Neural cell (in vitro differentiated cells): Measurements from ENCODE around the gene KRTAP5-6. TPM values are rescaled to one million over a fixed set of nuclear protein-coding genes. Genes with fewer than 3 reads are reported as not detected.

Experiments
- H2AFZ ChIP-seq: fragments of 200-600, 300-800 bp; sonication (generic), shearing (Covaris generic); 2 replicates; pipeline ENCODE4 v1.6.0; 2014; ENCODE audit warnings: low read depth, mild to moderate bottlenecking, antibody characterized with exemption, low read length, moderate library complexity
- H3F3A ChIP-seq: fragments of 200-600 bp; shearing (Covaris generic); 2 replicates; pipeline ENCODE4 v1.6.1; 2016; ENCODE audit warnings: mild to moderate bottlenecking, moderate library complexity, mixed read lengths, antibody characterized with exemption, low read length; ENCODE audit not compliant: insufficient read depth, poor library complexity, severe bottlenecking
- H3K27ac ChIP-seq: fragments of 200-600, 300-800 bp; sonication (generic), shearing (Covaris generic); 2 replicates; pipeline ENCODE4 v1.5.1; 2014; ENCODE audit warnings: mild to moderate bottlenecking, low read length, moderate library complexity
- H3K27me3 ChIP-seq: fragments of 300-800, 200-600 bp; sonication (generic), shearing (Covaris generic); 2 replicates; pipeline ENCODE4 v1.6.0; 2014; ENCODE audit warnings: mild to moderate bottlenecking, low read depth, low read length, moderate library complexity; ENCODE audit not compliant: insufficient read depth
- H3K36me3 ChIP-seq: fragments of 300-800, 200-600 bp; sonication (generic), shearing (Covaris generic); 2 replicates; pipeline ENCODE4 v1.5.1; 2014; ENCODE audit warnings: mild to moderate bottlenecking, antibody characterized with exemption, low read length, moderate library complexity; ENCODE audit not compliant: insufficient read depth
- H3K4me2 ChIP-seq: fragments of 300-800, 200-600 bp; sonication (generic), shearing (Covaris generic); 2 replicates; pipeline ENCODE4 v1.6.0; 2014; ENCODE audit warnings: mild to moderate bottlenecking, low read length
- H3K4me3 ChIP-seq: fragments of 300-800, 200-600 bp; sonication (generic), shearing (Covaris generic); 2 replicates; pipeline ENCODE4 v1.5.1; 2014; ENCODE audit warnings: mild to moderate bottlenecking, low read length, moderate library complexity
- H3K79me2 ChIP-seq: fragments of 200-600 bp; shearing (Covaris generic); replicated peaks from 2 replicates; pipeline ENCODE4 v1.6.0; 2014; ENCODE audit warnings: mild to moderate bottlenecking, low read length, moderate library complexity; ENCODE audit not compliant: insufficient read depth
- H3K9ac ChIP-seq: fragments of 300-800, 200-600 bp; sonication (generic), shearing (Covaris generic); 2 replicates; pipeline ENCODE4 v1.6.1; 2016; ENCODE audit warnings: mild to moderate bottlenecking, low read length, mixed read lengths
- H3K9me2 ChIP-seq: fragments of 200-600 bp; shearing (Covaris generic); 2 replicates; pipeline ENCODE4 v1.6.1; 2016; ENCODE audit warnings: mild to moderate bottlenecking, low read length, mixed read lengths; ENCODE audit not compliant: insufficient read depth
- H3K9me3 ChIP-seq: fragments of 200-600, 300-800 bp; sonication (generic), shearing (Covaris generic); 2 replicates; pipeline ENCODE4 v1.6.1; 2016; ENCODE audit warnings: mild to moderate bottlenecking, mixed run types, low read length, moderate library complexity, mixed read lengths
- H4K20me1 ChIP-seq: fragments of 200-600 bp; shearing (Covaris generic); 2 replicates; pipeline ENCODE4 v1.6.1; 2016; ENCODE audit warnings: mild to moderate bottlenecking, mixed run types; ENCODE audit not compliant: insufficient read depth
- EP300 ChIP-seq: fragments of 450-650 bp; conservative IDR thresholded peaks from 2 replicates; pipeline ENCODE4 v1.6.1; 2014; ENCODE audit warnings: antibody characterized with exemption, mild to moderate bottlenecking, moderate library complexity; ENCODE audit not compliant: poor library complexity, severe bottlenecking
- EZH2 ChIP-seq: fragments of 200-600, 300-800 bp; shearing (Covaris generic), sonication (generic); IDR thresholded peaks from 2 replicates; pipeline ENCODE4 v1.6.1; 2014; ENCODE audit warnings: antibody characterized with exemption, low read length, borderline replicate concordance, mild to moderate bottlenecking; ENCODE audit not compliant: insufficient read depth, poor library complexity, severe bottlenecking
- MXI1 ChIP-seq: fragments of 450-650 bp; conservative IDR thresholded peaks from 2 replicates; pipeline ENCODE4 v1.6.1; 2014; ENCODE audit warnings: antibody characterized with exemption, mild to moderate bottlenecking; ENCODE audit not compliant: poor library complexity, severe bottlenecking
- RAD21 ChIP-seq: fragments of 450-650 bp; conservative IDR thresholded peaks from 2 replicates; pipeline ENCODE4 v1.6.1; 2014; ENCODE audit warnings: antibody characterized with exemption, mild to moderate bottlenecking, moderate library complexity
- REST ChIP-seq: IDR thresholded peaks from 2 replicates; pipeline ENCODE4 v1.6.1; 2012; ENCODE audit warnings: borderline replicate concordance
- polyA plus RNA-seq: library from polyadenylated mRNA; depleted of rRNA; stranded (reverse); fragments of >200 nt; gene quantifications from 2 replicates; pipeline ENCODE4 v1.2.3, GENCODE V29; 2014
- TF ChIP-seq, protein P1 (sequence below): fragments of 450-650 bp; IDR thresholded peaks from 2 replicates; pipeline ENCODE4 v1.5.1; 2014; ENCODE audit warnings: antibody characterized with exemption, mild to moderate bottlenecking, moderate library complexity; ENCODE audit not compliant: poor library complexity, severe bottlenecking

KRTAP5-6 gene
- polyA plus RNA-seq, 1 donor from 2014 or later: not detected

GRCh38 chr11:1650918-1651262 is 46.1 kb upstream of the KRTAP5-6 start:
- Histone ChIP-seq H3K9me2 (no peaks in the 10 kb centered on the region), H4K20me1 (no peaks in the 10 kb centered on the region), H3K4me2 (no peak overlapping the region), H3K27me3 (no peaks in the 10 kb centered on the region), H3K9me3 (no peaks in the 10 kb centered on the region), H3K4me3 (no peak overlapping the region), H3K79me2 (no peaks in the 10 kb centered on the region), H3K27ac (no peak overlapping the region), H2AFZ (no peak overlapping the region), H3K36me3 (no peaks in the 10 kb centered on the region), H3F3A (no peaks in the 10 kb centered on the region), H3K9ac (no peak overlapping the region)
- TF ChIP-seq, protein P1, sequence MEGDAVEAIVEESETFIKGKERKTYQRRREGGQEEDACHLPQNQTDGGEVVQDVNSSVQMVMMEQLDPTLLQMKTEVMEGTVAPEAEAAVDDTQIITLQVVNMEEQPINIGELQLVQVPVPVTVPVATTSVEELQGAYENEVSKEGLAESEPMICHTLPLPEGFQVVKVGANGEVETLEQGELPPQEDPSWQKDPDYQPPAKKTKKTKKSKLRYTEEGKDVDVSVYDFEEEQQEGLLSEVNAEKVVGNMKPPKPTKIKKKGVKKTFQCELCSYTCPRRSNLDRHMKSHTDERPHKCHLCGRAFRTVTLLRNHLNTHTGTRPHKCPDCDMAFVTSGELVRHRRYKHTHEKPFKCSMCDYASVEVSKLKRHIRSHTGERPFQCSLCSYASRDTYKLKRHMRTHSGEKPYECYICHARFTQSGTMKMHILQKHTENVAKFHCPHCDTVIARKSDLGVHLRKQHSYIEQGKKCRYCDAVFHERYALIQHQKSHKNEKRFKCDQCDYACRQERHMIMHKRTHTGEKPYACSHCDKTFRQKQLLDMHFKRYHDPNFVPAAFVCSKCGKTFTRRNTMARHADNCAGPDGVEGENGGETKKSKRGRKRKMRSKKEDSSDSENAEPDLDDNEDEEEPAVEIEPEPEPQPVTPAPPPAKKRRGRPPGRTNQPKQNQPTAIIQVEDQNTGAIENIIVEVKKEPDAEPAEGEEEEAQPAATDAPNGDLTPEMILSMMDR: no peak
- TF ChIP-seq REST (no peak), RAD21 (no peak), EZH2 (no peak), EP300 (no peak)

DNA sequence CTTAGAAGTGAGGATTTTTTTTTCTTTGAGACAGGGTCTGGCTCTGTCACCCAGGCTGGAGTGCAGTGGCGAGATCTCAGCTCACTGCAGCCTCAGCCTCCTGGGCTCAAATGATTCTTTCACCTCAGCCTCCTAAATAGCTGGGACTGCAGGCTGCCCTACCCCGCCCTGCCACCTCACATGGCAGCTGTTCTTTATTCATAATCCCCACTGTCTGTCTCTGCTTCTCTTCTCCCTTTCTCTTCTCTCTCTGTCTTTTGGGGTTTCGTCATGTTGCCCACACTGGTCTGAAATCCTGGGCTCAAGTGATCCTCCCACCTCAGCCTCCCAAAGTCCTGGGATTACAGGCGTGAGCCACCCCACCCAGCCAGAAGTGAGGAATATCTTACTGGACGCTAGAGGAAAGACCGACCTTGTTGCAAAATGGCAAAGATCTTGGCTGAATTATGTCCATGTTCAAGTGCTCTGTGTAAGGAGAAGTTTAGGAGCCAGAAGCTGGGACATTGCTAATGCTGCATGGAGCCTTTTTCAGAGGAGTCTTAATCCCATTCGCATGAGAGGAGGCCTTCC is 45.5 kb upstream of the KRTAP5-6 start:
- no peaks in the 10 kb centered on the region for H3K27me3 ChIP-seq
- no peak overlapping the region for H3K27ac ChIP-seq
- TF ChIP-seq EP300 (no peak), MXI1 (no peak)
- TF ChIP-seq, protein P1: no peak
- no peaks in the 10 kb centered on the region for H4K20me1 ChIP-seq
- H3K4me2 ChIP-seq: no peak overlapping the region
- no peak overlapping the region for H2AFZ ChIP-seq
- H3K4me3 ChIP-seq: no peak overlapping the region
- H3K9me2 ChIP-seq: no peaks in the 10 kb centered on the region
- H3K36me3 ChIP-seq: no peaks in the 10 kb centered on the region
- H3F3A ChIP-seq: no peaks in the 10 kb centered on the region
- no peaks in the 10 kb centered on the region for H3K9me3 ChIP-seq
- no peaks in the 10 kb centered on the region for H3K79me2 ChIP-seq
- H3K9ac ChIP-seq: no peak overlapping the region
